SK-N-SH (cell line): ENCODE data around the gene MRPS34. TPM values are rescaled to one million over a fixed set of nuclear protein-coding genes. Genes with fewer than 3 reads are reported as not detected.

Experiments used
- CTCF ChIA-PET: fragments of 300-600, 350-600 bp; formaldehyde crosslinking; extraction: SDS; loops from one replicate; lab custom pipeline; 2021; lab: Yijun Ruan, JAX
- POLR2A ChIA-PET: fragments of 350-600 bp; sonication (Branson Sonifier 250); formaldehyde crosslinking; extraction: SDS; loops from one replicate; lab custom pipeline; 2020; ENCODE audit warnings: antibody characterized with exemption, inconsistent platforms; lab: Yijun Ruan, JAX
- DNase-seq: peaks from one replicate; pipeline ENCODE4 v3.0.0; 2012
- H2AFZ ChIP-seq: fragments of 200-600 bp; sonication (generic); 2 replicates; pipeline ENCODE4 v1.8.1; 2016; ENCODE audit warnings: antibody characterized with exemption, mild to moderate bottlenecking, low read depth
- H3F3A ChIP-seq: fragments of 200-600 bp; sonication (generic); replicated peaks from 2 replicates; pipeline ENCODE3; 2016; ENCODE audit warnings: antibody characterized with exemption, mild to moderate bottlenecking; ENCODE audit not compliant: insufficient read depth
- H3K27ac ChIP-seq, 2 experiments: fragments of 200-500 bp in 1 of 2; fragments of 200-600 bp in 1 of 2; sonication (Bioruptor generic) in 1 of 2; sonication (generic), shearing (Covaris generic) in 1 of 2; 2 replicates each; pipeline versions ENCODE4 v1.5.1 to v1.6.1; 2014 to 2016; ENCODE audit warnings: low read depth in 2 of 2, inconsistent platforms in 1 of 2, low read length in 1 of 2, mild to moderate bottlenecking in 1 of 2, mixed read lengths in 1 of 2
- H3K27me3 ChIP-seq: fragments of 200-600 bp; sonication (generic), shearing (Covaris generic); 2 replicates; pipeline ENCODE4 v1.6.1; 2016; ENCODE audit warnings: mixed run types; ENCODE audit not compliant: insufficient read depth
- H3K36me3 ChIP-seq, 2 experiments: fragments of 200-500 bp in 1 of 2; fragments of 200-600 bp in 1 of 2; sonication (Bioruptor generic) in 1 of 2; sonication (generic) in 1 of 2; replicated peaks in 1 of 2; 2 replicates each; pipeline versions ENCODE3 to v1.5.1; 2014 to 2016; ENCODE audit warnings: low read length in 1 of 2, mild to moderate bottlenecking in 1 of 2; ENCODE audit not compliant: insufficient read depth in 2 of 2, control insufficient read depth in 1 of 2
- H3K4me1 ChIP-seq, 2 experiments: fragments of 200-500 bp in 1 of 2; fragments of 200-600 bp in 1 of 2; sonication (Bioruptor generic) in 1 of 2; sonication (generic), shearing (Covaris generic) in 1 of 2; 2 replicates each; pipeline versions ENCODE4 v1.5.1 to v1.6.1; 2014 to 2016; ENCODE audit warnings: low read depth in 1 of 2, low read length in 1 of 2, mixed run types in 1 of 2; ENCODE audit not compliant: insufficient read depth in 2 of 2, control insufficient read depth in 1 of 2
- H3K4me2 ChIP-seq: fragments of 200-600 bp; sonication (generic), shearing (Covaris generic); 2 replicates; pipeline ENCODE4 v1.6.1; 2017; ENCODE audit warnings: mixed run types
- H3K4me3 ChIP-seq, 2 experiments: fragments of 200-500 bp in 1 of 2; fragments of 200-600 bp in 1 of 2; sonication (Bioruptor generic) in 1 of 2; sonication (generic), shearing (Covaris generic) in 1 of 2; 2 replicates each; pipeline versions ENCODE4 v1.5.1 to v1.8.1; 2014 to 2016; ENCODE audit warnings: low read depth in 2 of 2, inconsistent platforms in 1 of 2, low read length in 1 of 2, mild to moderate bottlenecking in 1 of 2, mixed read lengths in 1 of 2, moderate library complexity in 1 of 2
- H3K79me2 ChIP-seq: fragments of 200-600 bp; sonication (generic); 2 replicates; pipeline ENCODE4 v1.8.1; 2017; ENCODE audit warnings: mild to moderate bottlenecking; ENCODE audit not compliant: insufficient read depth
- H3K9ac ChIP-seq: fragments of 200-600 bp; sonication (generic); 2 replicates; pipeline ENCODE4 v1.6.1; 2017; ENCODE audit warnings: mixed run types
- H3K9me2 ChIP-seq: fragments of 200-600 bp; sonication (generic); 2 replicates; pipeline ENCODE4 v1.6.1; 2017; ENCODE audit warnings: mixed run types
- H3K9me3 ChIP-seq: fragments of 200-600 bp; sonication (generic); 2 replicates; pipeline ENCODE4 v1.6.1; 2017; ENCODE audit warnings: mixed run types, mild to moderate bottlenecking, moderate library complexity
- H4K20me1 ChIP-seq: fragments of 200-600 bp; sonication (generic); 2 replicates; pipeline ENCODE4 v1.6.1; 2017; ENCODE audit warnings: mild to moderate bottlenecking, mixed run types; ENCODE audit not compliant: insufficient read depth
- EZH2phosphoT487 ChIP-seq: fragments of 200-600 bp; sonication (generic); IDR thresholded peaks from 2 replicates; pipeline ENCODE4 v1.6.1; 2017; ENCODE audit warnings: low read depth, mixed run types, mild to moderate bottlenecking, antibody characterized with exemption, moderate library complexity, borderline replicate concordance
- FOXJ3 ChIP-seq: sonication (generic); formaldehyde crosslinking; IDR thresholded peaks from 2 replicates; pipeline ENCODE4 v1.5.1; 2020; ENCODE audit warnings: mild to moderate bottlenecking, missing genetic modification reagents
- GABPA ChIP-seq: IDR thresholded peaks from 2 replicates; pipeline ENCODE4 v1.4.0; 2012; ENCODE audit warnings: low read depth, mild to moderate bottlenecking
- IRF3 ChIP-seq: fragments of 150-350 bp; IDR thresholded peaks from 2 replicates; pipeline ENCODE4 v1.6.1; 2016; ENCODE audit warnings: mild to moderate bottlenecking, low read depth, low read length
- JUND ChIP-seq: IDR thresholded peaks from 2 replicates; pipeline ENCODE4 v1.4.0; 2012
- MEF2A ChIP-seq: IDR thresholded peaks from 2 replicates; pipeline ENCODE4 v1.4.0; 2012; ENCODE audit warnings: low read depth, borderline replicate concordance
- NFIC ChIP-seq: IDR thresholded peaks from 2 replicates; pipeline ENCODE4 v1.4.0; 2012; ENCODE audit warnings: borderline replicate concordance
- NRF1 ChIP-seq: IDR thresholded peaks from 2 replicates; pipeline ENCODE4 v1.6.1; 2012; ENCODE audit warnings: low read depth, mild to moderate bottlenecking, low read length
- PBX3 ChIP-seq: IDR thresholded peaks from 2 replicates; pipeline ENCODE4; 2012
- POLR2AphosphoS5 ChIP-seq: IDR thresholded peaks from 2 replicates; pipeline ENCODE4 v1.6.1; 2012; ENCODE audit warnings: low read depth, low read length
- RFX5 ChIP-seq: IDR thresholded peaks from 2 replicates; pipeline ENCODE4 v1.6.1; 2012; ENCODE audit warnings: mild to moderate bottlenecking, improper control_type of control experiment, low read length
- SMC3 ChIP-seq: IDR thresholded peaks from 2 replicates; pipeline ENCODE4 v1.6.1; 2012; ENCODE audit warnings: low read depth, low read length, improper control_type of control experiment
- TEAD4 ChIP-seq: IDR thresholded peaks from 2 replicates; pipeline ENCODE4 v1.4.0; 2012; ENCODE audit warnings: mild to moderate bottlenecking, borderline replicate concordance; ENCODE audit not compliant: insufficient read depth
- YY1 ChIP-seq: IDR thresholded peaks from 2 replicates; pipeline ENCODE4 v1.4.0; 2012; ENCODE audit warnings: low read depth, mild to moderate bottlenecking
- ZBTB33 ChIP-seq: IDR thresholded peaks from 2 replicates; pipeline ENCODE4 v1.4.0; 2012; ENCODE audit warnings: low read depth, borderline replicate concordance
- WGBS: methylation state at CpG from one replicate; pipeline ENCODE4 v1.1.6; 2017; ENCODE audit warnings: low lambda C conversion rate; 5-methylcytosine and 5-hydroxymethylcytosine counted together
- polyA plus RNA-seq, 3 experiments: library from polyadenylated mRNA; depleted of rRNA; stranded (reverse); fragments of >200 nt; gene quantifications; 2 replicates each; pipeline ENCODE4 v1.2.3, GENCODE V29; 2012
- TF ChIP-seq, protein P1 (sequence below): IDR thresholded peaks from 2 replicates; pipeline ENCODE4 v1.6.1; 2012; ENCODE audit warnings: mild to moderate bottlenecking, low read depth, low read length, moderate library complexity

Gene MRPS34
- polyA plus RNA-seq, 1 of the 3 experiments (the other 2 are of a cell fraction): 156 TPM

DNA sequence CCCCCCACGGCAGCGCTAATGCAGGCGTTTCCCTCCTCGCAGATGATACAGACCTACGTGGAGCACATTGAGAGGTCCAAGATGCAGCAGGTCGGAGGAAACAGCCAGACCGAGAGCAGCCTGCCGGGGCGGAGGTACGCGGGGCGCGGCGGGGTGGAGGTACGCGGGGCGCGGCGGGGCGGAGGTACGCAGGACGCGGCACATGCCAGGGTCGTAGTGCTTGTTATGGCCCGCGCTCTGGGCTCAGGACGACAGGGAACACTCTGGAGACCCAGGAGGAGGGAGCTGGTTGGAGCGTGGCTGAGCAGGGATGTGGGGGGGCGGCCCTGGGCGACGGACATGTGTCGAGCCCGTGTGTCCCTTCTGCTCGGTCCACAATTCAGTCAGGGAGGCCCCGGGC lies 43.5 kb downstream of the MRPS34 start:
- Histone ChIP-seq H2AFZ (no peak overlapping the region), H3K27ac (no peak overlapping the region), H3F3A (no peaks in the 10 kb centered on the region), H3K79me2 (peaks cover 20% of the 10 kb centered on the region; the same call in 1 of the 2 replicates), H4K20me1 (no peaks in the 10 kb centered on the region), H3K4me1 (no peaks in the 10 kb centered on the region), H3K9me2 (no peaks in the 10 kb centered on the region), H3K9ac (no peak overlapping the region), H3K36me3 (peaks cover under 1 to 30% of the 10 kb centered on the region in 2 experiments), H3K9me3 (no peaks in the 10 kb centered on the region), H3K4me2 (no peak overlapping the region), H3K4me3 (no peak overlapping the region), H3K27me3 (no peaks in the 10 kb centered on the region)
- no peak for DNase-seq
- CTCF ChIA-PET: interaction anchor here (1.3 kb wide), 1 partner anchor 24 kb away, joined by 3 read pairs; no protein-coding TSS in a partner anchor
- POLR2A ChIA-PET: no interaction called here
- WGBS: 92% methylated on average over 33 of the region's 35 CpGs
- TF ChIP-seq, protein P1, sequence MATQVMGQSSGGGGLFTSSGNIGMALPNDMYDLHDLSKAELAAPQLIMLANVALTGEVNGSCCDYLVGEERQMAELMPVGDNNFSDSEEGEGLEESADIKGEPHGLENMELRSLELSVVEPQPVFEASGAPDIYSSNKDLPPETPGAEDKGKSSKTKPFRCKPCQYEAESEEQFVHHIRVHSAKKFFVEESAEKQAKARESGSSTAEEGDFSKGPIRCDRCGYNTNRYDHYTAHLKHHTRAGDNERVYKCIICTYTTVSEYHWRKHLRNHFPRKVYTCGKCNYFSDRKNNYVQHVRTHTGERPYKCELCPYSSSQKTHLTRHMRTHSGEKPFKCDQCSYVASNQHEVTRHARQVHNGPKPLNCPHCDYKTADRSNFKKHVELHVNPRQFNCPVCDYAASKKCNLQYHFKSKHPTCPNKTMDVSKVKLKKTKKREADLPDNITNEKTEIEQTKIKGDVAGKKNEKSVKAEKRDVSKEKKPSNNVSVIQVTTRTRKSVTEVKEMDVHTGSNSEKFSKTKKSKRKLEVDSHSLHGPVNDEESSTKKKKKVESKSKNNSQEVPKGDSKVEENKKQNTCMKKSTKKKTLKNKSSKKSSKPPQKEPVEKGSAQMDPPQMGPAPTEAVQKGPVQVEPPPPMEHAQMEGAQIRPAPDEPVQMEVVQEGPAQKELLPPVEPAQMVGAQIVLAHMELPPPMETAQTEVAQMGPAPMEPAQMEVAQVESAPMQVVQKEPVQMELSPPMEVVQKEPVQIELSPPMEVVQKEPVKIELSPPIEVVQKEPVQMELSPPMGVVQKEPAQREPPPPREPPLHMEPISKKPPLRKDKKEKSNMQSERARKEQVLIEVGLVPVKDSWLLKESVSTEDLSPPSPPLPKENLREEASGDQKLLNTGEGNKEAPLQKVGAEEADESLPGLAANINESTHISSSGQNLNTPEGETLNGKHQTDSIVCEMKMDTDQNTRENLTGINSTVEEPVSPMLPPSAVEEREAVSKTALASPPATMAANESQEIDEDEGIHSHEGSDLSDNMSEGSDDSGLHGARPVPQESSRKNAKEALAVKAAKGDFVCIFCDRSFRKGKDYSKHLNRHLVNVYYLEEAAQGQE: no peak
- TF ChIP-seq YY1 (no peak), POLR2AphosphoS5 (no peak), SMC3 (no peak), TEAD4 (no peak), JUND (no peak), NFIC (no peak), EZH2phosphoT487 (no peak)

- WGBS: 99% methylated on average over 18 of the region's 18 CpGs
- DNase-seq: no peak
- H3K9me3 ChIP-seq: no peaks in the 10 kb centered on the region
- H3K9me2 ChIP-seq: no peaks in the 10 kb centered on the region
- H3K36me3 ChIP-seq: peaks cover 0 to 26% of the 10 kb centered on the region in 2 experiments
- peaks cover 2% of the 10 kb centered on the region for H4K20me1 ChIP-seq
- POLR2A ChIA-PET: interaction anchor here (1.1 kb wide), 1 partner anchor 22 kb away, joined by 3 read pairs; the partner anchor contains the start of gene MAPK8IP3
- H3K4me3 ChIP-seq: no peak overlapping the region
- H3K4me2 ChIP-seq: no peak overlapping the region
- H3K4me1 ChIP-seq: no peaks in the 10 kb centered on the region; a peak in 1 of 4 replicates
- H3K27me3 ChIP-seq: no peaks in the 10 kb centered on the region
- no peak overlapping the region for H3K27ac ChIP-seq
- no peak overlapping the region for H3K9ac ChIP-seq
- no peak overlapping the region for H2AFZ ChIP-seq
- CTCF ChIA-PET: interaction anchor here (1.3 kb wide), 1 partner anchor 24 kb away, joined by 3 read pairs; no protein-coding TSS in a partner anchor
- peaks cover 24% of the 10 kb centered on the region for H3K79me2 ChIP-seq
- H3F3A ChIP-seq: no peaks in the 10 kb centered on the region
- TF ChIP-seq NFIC: no peak
- no peak for TF ChIP-seq ZBTB33
- no peak for TF ChIP-seq MEF2A
- no peak for TF ChIP-seq FOXJ3
- TF ChIP-seq RFX5: no peak
- TF ChIP-seq NRF1: no peak
- TF ChIP-seq EZH2phosphoT487: no peak
- no peak for TF ChIP-seq GABPA
- TF ChIP-seq PBX3: no peak
- no peak for TF ChIP-seq IRF3
Observed at GRCh38 chr16:1729026-1729425, 43.9 kb downstream of the MRPS34 start.
